Measurements from ENCODE around the gene NTPCR.

DNA sequence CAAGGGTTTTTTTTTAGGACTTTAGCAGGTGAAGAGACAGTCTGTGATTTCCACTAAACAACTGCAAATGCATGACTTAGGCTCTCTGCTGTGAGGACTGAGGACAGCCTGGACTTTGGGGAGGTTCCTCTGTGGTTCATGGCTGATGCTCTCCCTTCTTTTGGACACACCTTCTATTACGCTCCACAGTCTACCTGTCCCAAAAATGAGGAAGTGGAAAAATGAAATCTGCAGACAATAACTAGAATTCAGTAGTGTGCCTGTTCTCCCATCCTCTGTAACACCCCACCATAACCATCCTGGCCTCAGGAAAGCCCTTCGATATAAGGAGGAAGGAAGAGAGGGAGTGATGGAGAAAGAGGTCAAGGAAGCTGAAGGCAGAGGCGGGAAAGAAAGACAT, 68.7 kb downstream of the NTPCR start:
- TF ChIP-seq, protein P1, sequence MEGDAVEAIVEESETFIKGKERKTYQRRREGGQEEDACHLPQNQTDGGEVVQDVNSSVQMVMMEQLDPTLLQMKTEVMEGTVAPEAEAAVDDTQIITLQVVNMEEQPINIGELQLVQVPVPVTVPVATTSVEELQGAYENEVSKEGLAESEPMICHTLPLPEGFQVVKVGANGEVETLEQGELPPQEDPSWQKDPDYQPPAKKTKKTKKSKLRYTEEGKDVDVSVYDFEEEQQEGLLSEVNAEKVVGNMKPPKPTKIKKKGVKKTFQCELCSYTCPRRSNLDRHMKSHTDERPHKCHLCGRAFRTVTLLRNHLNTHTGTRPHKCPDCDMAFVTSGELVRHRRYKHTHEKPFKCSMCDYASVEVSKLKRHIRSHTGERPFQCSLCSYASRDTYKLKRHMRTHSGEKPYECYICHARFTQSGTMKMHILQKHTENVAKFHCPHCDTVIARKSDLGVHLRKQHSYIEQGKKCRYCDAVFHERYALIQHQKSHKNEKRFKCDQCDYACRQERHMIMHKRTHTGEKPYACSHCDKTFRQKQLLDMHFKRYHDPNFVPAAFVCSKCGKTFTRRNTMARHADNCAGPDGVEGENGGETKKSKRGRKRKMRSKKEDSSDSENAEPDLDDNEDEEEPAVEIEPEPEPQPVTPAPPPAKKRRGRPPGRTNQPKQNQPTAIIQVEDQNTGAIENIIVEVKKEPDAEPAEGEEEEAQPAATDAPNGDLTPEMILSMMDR (IDR thresholded peaks at IDR 0.05) = no peak
- TF ChIP-seq NR3C1 (IDR thresholded peaks at IDR 0.05) = no peak
- no peak for TF ChIP-seq MAZ (IDR thresholded peaks at IDR 0.05; ENCODE audit: borderline replicate concordance, low read depth, low read length)
- no peak for TF ChIP-seq CHD4 (IDR thresholded peaks at IDR 0.05; ENCODE audit: borderline replicate concordance)
- no peak for TF ChIP-seq RAD21 (conservative IDR thresholded peaks at IDR 0.05 in 1 of 2, IDR thresholded peaks at IDR 0.05 in 1 of 2)
